ENCODE results near the gene MRPS35.
A peak's percentile ranks its signal among the peaks of the same experiment; 100 is the strongest.

MRPS35 gene

DNA sequence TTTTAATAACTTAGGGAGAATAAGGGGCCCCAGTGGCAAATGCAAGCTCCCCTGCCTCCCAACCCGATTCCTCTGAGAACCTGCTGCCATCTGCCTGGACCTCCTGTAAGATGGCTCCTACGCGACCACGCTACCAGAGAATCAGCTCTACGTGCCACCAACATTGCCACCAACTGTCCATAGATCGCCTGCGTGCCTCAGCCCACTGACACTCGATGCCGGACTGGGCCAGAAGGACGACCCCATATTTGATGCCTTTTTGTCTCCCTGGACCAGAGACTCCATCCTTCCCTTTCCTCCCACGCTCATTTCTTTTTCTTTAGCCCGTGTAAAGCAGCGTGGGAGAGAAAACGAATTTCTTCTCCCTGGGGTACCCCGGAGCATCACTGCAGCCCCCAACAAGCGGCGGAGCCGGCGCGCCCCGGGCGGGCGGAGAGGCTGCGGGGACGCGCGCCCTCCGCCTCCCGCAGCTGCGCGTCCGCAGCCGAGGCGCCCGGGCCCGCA lies 68.8 kb downstream of the MRPS35 start:
- DNase-seq: no peak

DNA sequence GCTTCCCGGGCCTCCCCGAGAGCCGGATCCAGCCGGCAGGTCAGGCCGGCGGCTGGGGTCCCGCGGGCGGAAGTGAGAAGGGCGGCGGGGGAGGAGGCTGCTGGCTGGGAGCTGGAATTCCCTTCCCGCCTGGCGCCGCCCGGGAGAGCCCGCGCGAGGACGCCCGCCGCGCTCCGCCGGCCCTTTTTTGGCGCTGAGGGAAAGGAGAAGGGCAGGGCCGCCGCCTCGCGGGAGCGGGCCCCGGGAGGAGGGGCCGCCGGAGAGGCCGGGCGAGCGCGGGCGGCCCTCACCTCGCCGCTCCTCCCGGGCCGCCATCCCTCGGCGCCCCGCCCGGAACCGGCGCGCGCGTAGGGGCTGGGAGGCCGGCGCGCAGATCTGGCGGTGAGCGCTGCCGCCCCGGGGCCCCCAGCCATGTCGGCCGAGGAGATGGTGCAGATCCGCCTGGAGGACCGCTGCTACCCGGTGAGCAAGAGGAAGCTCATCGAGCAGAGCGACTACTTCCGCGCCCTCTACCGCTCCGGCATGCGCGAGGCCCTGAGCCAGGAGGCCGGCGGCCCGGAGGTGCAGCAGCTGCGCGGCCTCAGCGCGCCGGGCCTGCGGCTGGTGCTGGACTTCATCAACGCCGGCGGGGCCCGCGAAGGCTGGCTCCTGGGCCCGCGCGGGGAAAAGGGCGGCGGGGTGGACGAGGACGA lies 69.4 kb downstream of the MRPS35 start, which contains the start of the genes KLHL42 and MANSC4:
Gene KLHL42, plus strand, starts transcription at position 314 of the 692 bp plus-strand sequence. Its CDS starts 98 bp downstream, at position 412.
Gene MANSC4, minus strand, starts transcription at position 317 of the 692 bp plus-strand sequence. CDS start 8,960 bp downstream, outside the sequence.
- peak; percentile 73 to 82 for DNase-seq

DNA sequence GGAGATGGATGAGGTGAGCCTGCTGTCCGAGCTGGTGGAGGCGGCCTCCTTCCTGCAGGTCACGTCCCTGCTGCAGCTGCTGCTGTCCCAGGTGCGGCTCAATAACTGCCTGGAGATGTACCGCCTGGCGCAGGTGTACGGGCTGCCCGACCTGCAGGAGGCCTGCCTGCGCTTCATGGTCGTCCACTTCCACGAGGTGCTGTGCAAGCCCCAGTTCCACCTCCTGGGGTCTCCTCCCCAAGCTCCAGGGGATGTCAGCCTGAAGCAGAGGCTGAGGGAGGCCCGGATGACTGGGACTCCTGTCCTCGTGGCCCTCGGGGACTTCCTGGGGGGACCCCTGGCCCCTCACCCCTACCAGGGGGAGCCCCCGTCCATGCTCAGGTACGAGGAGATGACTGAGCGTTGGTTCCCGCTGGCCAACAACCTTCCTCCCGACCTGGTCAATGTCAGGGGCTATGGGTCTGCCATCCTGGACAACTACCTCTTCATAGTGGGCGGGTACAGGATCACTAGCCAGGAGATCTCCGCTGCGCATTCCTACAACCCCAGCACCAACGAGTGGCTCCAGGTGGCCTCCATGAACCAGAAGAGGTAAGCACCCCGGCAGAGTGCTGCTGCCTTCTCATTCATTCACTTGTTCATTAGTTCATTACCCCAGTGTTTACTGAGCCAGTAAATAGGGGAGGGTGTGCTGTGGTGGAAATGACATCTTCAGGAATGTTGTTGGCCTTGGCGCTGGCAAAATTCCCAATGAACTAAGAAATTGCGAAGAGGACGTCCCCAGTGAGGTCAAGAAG lies 70.2 kb downstream of the MRPS35 start:
- DNase-seq: no peak

DNA sequence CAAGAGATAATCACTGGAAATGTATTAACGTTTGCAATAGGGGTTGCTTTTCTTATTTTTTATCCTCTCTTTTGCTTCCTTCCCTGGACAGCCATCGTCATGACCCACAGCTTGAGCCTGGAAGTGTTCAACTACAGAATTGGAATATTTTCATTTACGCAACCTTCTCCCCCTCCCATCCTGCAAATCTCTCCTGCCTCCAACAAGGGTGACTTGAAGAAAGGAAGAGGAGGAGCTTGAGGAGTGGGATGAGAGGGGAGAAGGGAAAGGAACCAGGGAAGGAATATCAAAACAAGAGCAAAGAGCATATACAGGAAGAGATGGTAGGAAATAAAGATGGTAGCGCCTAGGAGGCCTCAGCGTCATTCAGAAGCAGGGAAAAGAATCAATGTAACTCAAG lies 71.0 kb downstream of the MRPS35 start:
- no peak for DNase-seq

DNA sequence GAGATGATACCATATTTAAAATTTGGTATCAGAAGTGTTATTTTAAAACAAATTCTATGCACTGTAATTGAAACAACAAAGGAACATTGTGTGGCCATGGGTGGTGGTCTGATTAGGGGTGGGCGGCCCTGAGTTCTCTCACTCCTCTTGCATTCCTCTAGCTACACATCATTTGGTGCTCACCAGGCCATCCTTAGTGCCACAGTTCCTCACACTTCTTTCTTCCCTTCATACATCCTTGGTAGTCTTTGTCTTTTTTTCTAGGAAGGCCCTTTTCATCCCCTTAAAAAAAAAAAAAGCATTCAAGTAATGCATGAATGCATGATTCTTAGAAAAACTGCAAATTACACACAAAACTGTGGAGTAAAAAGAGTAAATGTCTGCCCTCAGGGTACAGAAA lies 71.8 kb downstream of the MRPS35 start:
- no peak for DNase-seq

DNA sequence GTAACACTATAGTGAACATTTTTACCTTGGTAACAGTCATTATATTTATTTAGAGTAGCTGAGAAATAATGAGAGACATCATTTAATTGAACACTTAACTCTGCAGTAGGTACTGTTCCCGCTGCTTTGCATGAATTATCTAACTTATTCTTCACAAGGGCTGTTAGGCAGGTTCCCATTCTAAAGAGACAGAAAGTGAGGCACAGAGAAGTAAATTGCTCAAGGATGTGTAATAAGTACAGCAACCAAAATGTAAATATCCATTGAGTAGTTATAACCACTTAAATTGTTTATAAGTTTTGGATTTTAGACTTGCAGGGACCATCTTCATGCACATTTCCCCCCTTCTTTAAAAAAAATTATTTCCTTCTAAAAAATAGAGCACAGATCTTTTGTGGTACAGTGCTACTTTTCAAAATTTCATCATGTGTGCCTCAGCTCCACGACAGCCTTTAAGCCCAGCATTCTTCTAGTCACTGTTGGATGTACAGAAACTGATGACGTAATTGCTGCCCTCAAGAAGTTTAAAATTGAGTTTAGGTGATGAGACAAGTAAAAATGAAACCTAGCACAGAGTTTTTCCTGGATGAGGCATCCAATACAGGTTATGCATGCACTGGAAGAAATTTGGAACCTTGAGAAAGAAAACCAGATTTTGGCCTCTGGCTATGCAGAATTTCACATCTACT lies 75.4 kb downstream of the MRPS35 start:
- no peak for DNase-seq

DNA sequence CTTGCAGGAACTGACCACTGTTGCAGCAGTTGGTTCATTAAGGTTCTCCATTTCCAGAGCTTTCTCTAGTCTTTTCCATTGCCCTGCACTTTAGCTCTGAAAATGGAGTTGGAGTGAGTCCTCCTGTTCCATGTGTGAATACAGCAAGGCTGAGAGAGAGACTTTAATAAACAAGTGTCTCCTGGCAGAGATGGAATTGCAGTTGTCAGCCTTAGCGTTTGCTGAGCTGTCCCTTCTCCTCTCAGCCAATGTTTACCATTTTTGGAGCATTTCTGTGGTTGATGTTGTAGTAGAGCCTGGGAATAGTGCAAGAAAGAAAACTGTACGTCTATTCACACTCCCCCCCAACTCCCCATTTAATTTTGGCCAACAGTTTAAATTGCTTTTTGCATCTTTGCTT lies 76.9 kb downstream of the MRPS35 start:
- DNase-seq: no peak

DNA sequence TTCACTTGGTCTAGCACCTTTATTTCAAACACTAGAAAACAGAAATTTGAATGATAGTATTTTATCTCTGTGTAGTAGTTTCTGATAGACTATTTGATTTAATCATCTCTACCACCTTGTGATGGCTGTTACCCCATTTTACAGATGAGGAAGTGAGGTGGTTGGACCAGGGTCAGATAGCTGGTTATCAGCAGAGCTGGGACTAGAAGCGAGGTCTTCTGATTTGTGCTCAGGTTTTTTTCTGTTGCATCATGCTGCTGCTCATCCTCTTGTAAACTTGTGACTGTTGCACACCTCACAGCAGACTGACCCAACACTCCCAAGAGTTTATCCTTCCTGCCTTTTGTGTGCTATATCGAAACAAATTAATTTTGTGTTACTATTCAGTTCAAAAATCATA lies 79.5 kb downstream of the MRPS35 start:
- DNase-seq: no peak

DNA sequence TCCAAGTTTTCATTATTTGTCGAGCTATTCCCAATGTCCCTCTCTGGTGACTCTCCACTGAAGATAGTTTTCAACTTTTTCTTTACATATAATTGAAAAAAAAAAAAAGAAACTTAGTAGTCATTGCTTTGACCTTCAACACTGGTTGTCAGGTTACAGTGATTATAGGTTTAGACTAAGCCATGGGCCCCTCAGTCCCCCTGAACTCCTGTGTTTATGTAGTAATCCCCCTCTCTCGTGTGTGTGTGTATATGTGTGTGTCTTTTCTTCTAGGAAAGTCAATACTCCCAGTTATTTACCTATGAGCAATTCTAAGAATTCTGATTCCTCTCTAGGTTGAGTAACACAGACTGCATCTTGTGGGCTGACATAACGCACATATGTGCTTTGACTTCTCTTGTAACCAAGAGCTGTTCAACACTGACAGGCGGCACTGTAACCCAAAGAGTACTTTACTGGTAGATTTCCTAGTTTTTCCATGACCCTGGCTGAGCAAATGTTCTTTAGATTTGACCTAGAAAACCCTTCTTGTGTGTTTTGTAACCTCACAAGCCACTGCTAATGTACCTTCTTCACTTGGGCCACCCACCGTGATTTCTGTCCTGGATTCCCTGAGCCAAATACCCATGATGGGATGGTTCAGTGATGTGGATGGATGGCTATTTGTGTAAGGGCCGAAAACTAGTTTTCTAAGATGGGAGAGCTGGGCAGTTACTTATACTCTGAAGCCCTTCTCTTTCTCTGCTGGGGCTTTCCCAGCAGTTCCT lies 84.4 kb downstream of the MRPS35 start:
- DNase-seq: no peak

DNA sequence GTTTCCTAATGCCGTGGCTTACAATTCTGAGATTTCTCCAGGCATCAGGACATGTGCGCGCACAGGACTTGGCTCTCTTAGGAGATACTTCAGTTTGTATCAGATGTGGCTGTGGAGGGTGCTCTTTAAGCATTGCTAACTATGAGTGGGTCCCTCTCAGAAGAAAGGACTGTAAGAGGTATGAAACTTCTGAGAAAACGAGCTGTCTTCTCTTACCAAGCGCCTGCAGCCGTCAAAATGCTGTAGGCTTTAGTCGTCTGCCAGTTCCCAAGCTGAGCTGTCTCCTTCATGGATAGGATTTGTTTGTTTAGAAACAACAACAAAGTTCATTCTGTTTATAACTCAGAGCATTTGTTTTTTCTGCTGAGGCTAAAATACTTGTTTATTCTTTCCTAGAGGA lies 85.5 kb downstream of the MRPS35 start:
- DNase-seq: no peak

DNA sequence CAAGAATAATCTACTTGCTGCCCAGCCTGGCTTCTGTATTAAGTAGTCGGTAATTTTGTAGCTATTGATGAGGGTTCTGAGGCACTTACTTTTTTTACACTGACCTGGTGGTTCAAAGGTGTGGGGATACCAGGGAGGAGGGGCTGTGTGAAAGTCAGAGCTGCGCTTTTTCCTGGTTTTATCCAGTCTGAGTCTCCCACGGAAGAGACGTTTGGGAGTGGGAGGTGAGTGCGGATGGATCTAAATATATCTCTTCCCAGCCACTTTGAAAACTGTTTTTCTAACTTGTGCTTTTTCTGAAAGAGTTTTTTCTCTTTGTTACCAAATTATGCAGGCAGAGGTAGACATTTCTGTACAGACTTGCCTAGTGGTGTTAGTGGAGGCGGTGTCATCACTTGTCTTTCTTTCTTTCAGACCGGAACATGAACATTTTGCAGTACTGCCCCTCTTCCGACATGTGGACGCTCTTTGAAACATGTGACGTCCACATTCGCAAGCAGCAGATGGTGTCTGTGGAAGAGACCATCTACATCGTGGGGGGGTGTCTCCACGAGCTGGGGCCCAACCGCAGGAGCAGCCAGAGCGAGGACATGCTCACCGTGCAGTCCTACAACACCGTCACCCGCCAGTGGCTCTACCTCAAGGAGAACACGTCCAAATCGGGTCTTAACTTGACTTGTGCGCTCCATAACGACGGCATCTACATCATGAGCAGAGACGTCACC lies 86.8 kb downstream of the MRPS35 start:
- DNase-seq: no peak

DNA sequence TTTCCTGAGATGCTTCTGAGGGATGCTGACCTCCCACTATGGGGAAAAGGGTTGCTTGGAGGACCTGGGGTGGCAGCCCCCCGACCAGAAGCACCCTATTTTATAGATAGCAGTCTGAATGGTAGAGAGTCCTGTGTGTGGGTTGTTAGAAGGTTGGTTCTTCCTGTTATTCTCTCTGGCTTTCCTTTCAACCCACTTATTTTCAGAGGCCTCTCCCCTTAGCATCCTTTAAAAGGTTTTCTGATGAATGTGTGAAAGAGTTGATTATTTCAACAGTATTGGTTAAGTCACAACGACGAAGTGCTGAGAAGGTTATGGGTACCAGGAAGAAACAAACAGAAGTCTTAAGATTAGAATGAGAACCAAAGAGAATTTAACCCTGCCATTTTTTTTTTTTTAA lies 90.2 kb downstream of the MRPS35 start:
- DNase-seq: no peak

DNA sequence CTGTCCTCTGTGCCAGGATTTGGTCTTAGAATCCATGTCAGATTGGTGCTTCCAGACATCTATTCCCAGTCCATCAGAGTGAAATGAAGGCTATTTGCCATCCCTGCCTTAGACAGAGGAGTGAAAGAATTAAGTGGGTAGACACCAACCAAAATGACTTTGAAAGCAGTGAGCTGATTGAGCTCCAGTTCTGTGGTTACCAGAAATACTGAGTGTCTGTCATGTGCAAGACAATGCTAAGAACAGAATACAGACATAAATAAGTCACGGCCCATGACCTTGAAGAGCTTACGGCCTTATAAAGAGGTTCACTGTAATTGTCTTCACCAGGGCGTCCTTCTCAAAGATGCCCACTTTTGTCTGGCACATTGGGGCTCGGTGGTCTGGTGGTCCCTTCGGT lies 91.0 kb downstream of the MRPS35 start:
- no peak for DNase-seq

DNA sequence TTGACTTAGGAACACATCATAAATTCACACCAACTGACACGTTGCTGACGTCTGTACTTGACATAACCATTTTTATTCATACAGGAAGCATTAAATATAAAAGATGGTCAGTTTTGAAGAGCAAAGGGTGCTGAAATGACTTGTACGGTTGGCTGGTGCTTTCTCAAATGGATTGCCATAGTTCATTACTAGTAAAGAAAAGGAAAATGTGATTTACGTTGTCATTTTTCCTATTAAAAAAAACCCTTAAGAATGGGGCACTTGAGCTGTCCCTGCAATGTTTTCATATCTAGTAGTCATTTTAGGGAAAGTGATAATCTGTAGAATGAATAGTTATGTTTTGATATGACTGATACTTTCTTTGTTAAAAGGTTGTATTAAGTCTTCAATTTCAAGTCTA lies 91.9 kb downstream of the MRPS35 start:
- DNase-seq: no peak

DNA sequence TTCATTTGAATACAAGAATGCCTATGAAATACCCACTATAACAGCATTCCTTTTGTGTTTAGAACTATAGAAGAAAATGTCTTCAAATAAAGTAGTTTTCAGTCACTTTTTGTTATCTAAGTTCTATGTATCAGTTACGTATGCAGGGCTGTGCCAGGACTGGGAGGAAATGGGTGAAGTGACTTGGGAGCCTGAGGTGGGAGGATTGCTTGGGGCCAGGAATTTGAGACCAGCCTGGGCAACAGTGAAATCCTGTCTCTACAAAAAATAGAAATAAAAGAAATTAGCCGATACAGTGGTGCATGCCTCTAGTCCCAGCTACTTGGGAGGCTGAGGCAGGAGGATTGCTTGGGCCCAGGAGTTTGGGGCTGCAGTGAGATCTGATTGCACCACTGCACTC lies 92.3 kb downstream of the MRPS35 start:
- no peak for DNase-seq

DNA sequence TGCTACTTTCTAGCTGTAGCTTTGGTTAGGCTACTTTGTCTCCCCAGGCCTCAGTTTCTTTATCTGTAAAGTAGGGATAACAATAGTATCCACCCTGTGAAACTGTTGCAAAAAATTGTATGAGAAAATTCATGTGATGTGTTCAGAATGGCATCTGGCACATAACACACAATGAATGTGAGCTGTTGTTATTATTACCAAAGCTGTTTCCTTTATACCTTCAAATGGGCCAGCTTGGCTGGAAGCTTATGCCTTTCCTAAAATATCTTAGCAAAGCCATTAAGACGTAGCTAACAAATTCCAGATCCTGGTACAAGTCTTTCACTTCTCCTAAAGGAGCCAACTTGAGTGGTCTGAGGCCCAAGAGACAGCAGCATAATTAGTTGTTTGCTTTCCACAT lies 94.6 kb downstream of the MRPS35 start:
- no peak for DNase-seq

All from activated T-cell treated with anti-CD3 and anti-CD28 coated beads, Interleukin-2, amount 50 U/mL, for 48 hours (primary cell).